ENCODE measurements around the gene MPV17L2. TPM values are rescaled to one million over a fixed set of nuclear protein-coding genes. Genes with fewer than 3 reads are reported as not detected.

The MPV17L2 gene
- total RNA-seq, 1 donor from 2014 or later = 12.5 TPM

GRCh38 chr19:18170714-18171255 is 22.2 kb upstream of the MPV17L2 start:
- TF ChIP-seq CTCF (IDR thresholded peaks at IDR 0.05; ENCODE audit: borderline replicate concordance) = no peak
- Histone ChIP-seq H3K36me3 (peaks cover 38% of the 10 kb centered on the region), H3K27ac (replicated peaks) (peak overlapping the region; percentile 72), H3K9me3 (replicated peaks) (no peaks in the 10 kb centered on the region), H3K27me3 (ENCODE audit: low read depth) (no peaks in the 10 kb centered on the region), H3K4me3 (no peak overlapping the region), H3K4me1 (peaks cover 47% of the 10 kb centered on the region)
- intact Hi-C loops (cut with micrococcal nuclease) = no loop called here
- peak; percentile 27 for DNase-seq

GRCh38 chr19:18171605-18172327 is 21.3 kb upstream of the MPV17L2 start:
- Histone ChIP-seq H3K27me3 (ENCODE audit: low read depth) (no peaks in the 10 kb centered on the region), H3K4me1 (peaks cover 47% of the 10 kb centered on the region), H3K36me3 (peaks cover 28% of the 10 kb centered on the region), H3K4me3 (no peak overlapping the region), H3K27ac (replicated peaks) (peak overlapping the region; percentile 72), H3K9me3 (replicated peaks) (no peaks in the 10 kb centered on the region)
- TF ChIP-seq CTCF (IDR thresholded peaks at IDR 0.05; ENCODE audit: borderline replicate concordance) = no peak
- DNase-seq = no peak
- intact Hi-C loops (cut with micrococcal nuclease) = no loop called here

GRCh38 chr19:18172331-18173053 is 20.5 kb upstream of the MPV17L2 start:
- no peak for TF ChIP-seq CTCF (IDR thresholded peaks at IDR 0.05; ENCODE audit: borderline replicate concordance)
- H3K27me3 ChIP-seq (ENCODE audit: low read depth) = no peaks in the 10 kb centered on the region
- intact Hi-C loops (cut with micrococcal nuclease) = no loop called here
- no peaks in the 10 kb centered on the region for H3K9me3 ChIP-seq (replicated peaks)
- no peak for DNase-seq
- peaks cover 47% of the 10 kb centered on the region for H3K4me1 ChIP-seq
- peaks cover 20% of the 10 kb centered on the region for H3K36me3 ChIP-seq
- H3K4me3 ChIP-seq = no peak overlapping the region
- H3K27ac ChIP-seq (replicated peaks) = peak overlapping the region; percentile 72

GRCh38 chr19:18173054-18173571 is 19.9 kb upstream of the MPV17L2 start:
- peaks cover 14% of the 10 kb centered on the region for H3K36me3 ChIP-seq
- peak overlapping the region; percentile 72 for H3K27ac ChIP-seq (replicated peaks)
- no peaks in the 10 kb centered on the region for H3K27me3 ChIP-seq (ENCODE audit: low read depth)
- peak overlapping the region; percentile 83 for H3K4me3 ChIP-seq
- H3K4me1 ChIP-seq = peaks cover 47% of the 10 kb centered on the region
- intact Hi-C loops (cut with micrococcal nuclease) = no loop called here
- TF ChIP-seq CTCF (IDR thresholded peaks at IDR 0.05; ENCODE audit: borderline replicate concordance) = no peak
- DNase-seq = peak; percentile 52
- H3K9me3 ChIP-seq (replicated peaks) = no peaks in the 10 kb centered on the region

GRCh38 chr19:18173572-18174288 is 19.3 kb upstream of the MPV17L2 start, which contains the start of gene IFI30:
Gene IFI30 (plus strand): TSS chr19:18173813. CDS start chr19:18173842, 29 bp downstream.
- TF ChIP-seq CTCF (IDR thresholded peaks at IDR 0.05; ENCODE audit: borderline replicate concordance) = no peak
- Histone ChIP-seq H3K27me3 (ENCODE audit: low read depth) (no peaks in the 10 kb centered on the region), H3K4me1 (peaks cover 47% of the 10 kb centered on the region), H3K27ac (replicated peaks) (peak within 1 kb of the TSS; percentile 72), H3K4me3 (peak within 1 kb of the TSS; percentile 83), H3K36me3 (peaks cover 8% of the 10 kb centered on the region), H3K9me3 (replicated peaks) (no peaks in the 10 kb centered on the region)
- DNase-seq = peak; percentile 79
- intact Hi-C loops (cut with micrococcal nuclease) = no loop called here

Measured in left ventricle myocardium inferior (tissue), 1 donor.